HEK293 (cell line): ENCODE data around the gene CKS1B.
A peak's percentile ranks its signal among the peaks of the same experiment; 100 is the strongest.

ENCODE experiments used
- ELK4 ChIP-seq: IDR thresholded peaks from 2 replicates; pipeline ENCODE4 v1.6.1; 2011; ENCODE audit warnings: mild to moderate bottlenecking, low read depth, low read length, borderline replicate concordance
- GLIS2 ChIP-seq: fragments of 450-650 bp; formaldehyde crosslinking; IDR thresholded peaks from 2 replicates; pipeline ENCODE4 v1.5.1; 2016; ENCODE audit warnings: missing biosample characterization, missing genetic modification characterization
- HIC1 ChIP-seq: fragments of 450-650 bp; formaldehyde crosslinking; IDR thresholded peaks from 2 replicates; pipeline ENCODE4 v1.5.1; 2016; ENCODE audit warnings: missing biosample characterization, missing genetic modification characterization
- HOXC10 ChIP-seq: sonication (generic); formaldehyde crosslinking; IDR thresholded peaks from 2 replicates; pipeline ENCODE4 v1.8.1; 2023; ENCODE audit warnings: mild to moderate bottlenecking, missing genetic modification reagents
- REST ChIP-seq: fragments of 450-650 bp; formaldehyde crosslinking; IDR thresholded peaks from 2 replicates; pipeline ENCODE4 v1.5.1; 2016; ENCODE audit warnings: missing biosample characterization, missing genetic modification characterization
- SCRT2 ChIP-seq: fragments of 450-650 bp; formaldehyde crosslinking; IDR thresholded peaks from 2 replicates; pipeline ENCODE4 v1.5.1; 2016; ENCODE audit warnings: missing biosample characterization, missing genetic modification characterization
- ZBTB20 ChIP-seq: fragments of 450-650 bp; formaldehyde crosslinking; IDR thresholded peaks from 2 replicates; pipeline ENCODE4 v1.5.1; 2016; ENCODE audit warnings: missing biosample characterization, missing genetic modification characterization
- ZBTB48 ChIP-seq: fragments of 450-650 bp; formaldehyde crosslinking; IDR thresholded peaks from 2 replicates; pipeline ENCODE4 v1.5.1; 2016; ENCODE audit warnings: missing biosample characterization, missing genetic modification characterization
- ZFP37 ChIP-seq: fragments of 450-650 bp; formaldehyde crosslinking; IDR thresholded peaks from 2 replicates; pipeline ENCODE4 v1.5.1; 2016; ENCODE audit warnings: missing biosample characterization, missing genetic modification characterization
- ZIC2 ChIP-seq: fragments of 450-650 bp; formaldehyde crosslinking; IDR thresholded peaks from 2 replicates; pipeline ENCODE4 v1.5.1; 2016; ENCODE audit warnings: missing biosample characterization, missing genetic modification characterization
- ZNF148 ChIP-seq: fragments of 450-650 bp; formaldehyde crosslinking; IDR thresholded peaks from 2 replicates; pipeline ENCODE4 v1.5.0; 2017; ENCODE audit warnings: missing biosample characterization, missing genetic modification characterization, borderline replicate concordance
- ZNF174 ChIP-seq: fragments of 450-650 bp; formaldehyde crosslinking; IDR thresholded peaks from 2 replicates; pipeline ENCODE4 v1.5.0; 2017; ENCODE audit warnings: missing biosample characterization, mild to moderate bottlenecking, missing genetic modification characterization
- ZNF175 ChIP-seq: fragments of 450-650 bp; formaldehyde crosslinking; IDR thresholded peaks from 2 replicates; pipeline ENCODE4 v1.5.1; 2016; ENCODE audit warnings: missing biosample characterization, missing genetic modification characterization
- ZNF18 ChIP-seq: fragments of 450-650 bp; formaldehyde crosslinking; IDR thresholded peaks from 2 replicates; pipeline ENCODE4 v1.5.1; 2016; ENCODE audit warnings: missing biosample characterization, missing genetic modification characterization
- ZNF211 ChIP-seq: fragments of 450-650 bp; formaldehyde crosslinking; IDR thresholded peaks from 2 replicates; pipeline ENCODE4 v1.5.1; 2016; ENCODE audit warnings: low read depth, missing biosample characterization, missing genetic modification characterization
- ZNF248 ChIP-seq: fragments of 450-650 bp; formaldehyde crosslinking; IDR thresholded peaks from 2 replicates; pipeline ENCODE4 v1.5.1; 2017; ENCODE audit warnings: missing biosample characterization, missing genetic modification characterization
- ZNF37A ChIP-seq: fragments of 450-650 bp; IDR thresholded peaks from 2 replicates; pipeline ENCODE4 v1.5.1; 2018; ENCODE audit warnings: missing biosample characterization, missing genetic modification characterization
- ZNF514 ChIP-seq: fragments of 450-650 bp; formaldehyde crosslinking; IDR thresholded peaks from 2 replicates; pipeline ENCODE4 v1.5.1; 2016; ENCODE audit warnings: missing biosample characterization, missing genetic modification characterization
- ZNF596 ChIP-seq: fragments of 450-650 bp; IDR thresholded peaks from 2 replicates; pipeline ENCODE4 v1.5.0; 2018; ENCODE audit warnings: missing biosample characterization, mild to moderate bottlenecking, missing genetic modification characterization, moderate library complexity
- ZNF600 ChIP-seq: fragments of 450-650 bp; formaldehyde crosslinking; IDR thresholded peaks from 2 replicates; pipeline ENCODE4 v1.5.1; 2016; ENCODE audit warnings: missing biosample characterization, missing genetic modification characterization
- ZNF623 ChIP-seq: fragments of 450-650 bp; formaldehyde crosslinking; IDR thresholded peaks from 2 replicates; pipeline ENCODE4 v1.5.1; 2016; ENCODE audit warnings: missing biosample characterization, missing genetic modification characterization
- ZNF639 ChIP-seq: fragments of 450-650 bp; formaldehyde crosslinking; IDR thresholded peaks from 2 replicates; pipeline ENCODE4 v1.5.1; 2016; ENCODE audit warnings: missing biosample characterization, missing genetic modification characterization
- ZNF785 ChIP-seq: fragments of 450-650 bp; formaldehyde crosslinking; IDR thresholded peaks from 2 replicates; pipeline ENCODE4 v1.5.1; 2016; ENCODE audit warnings: missing biosample characterization, missing genetic modification characterization
- ZNF830 ChIP-seq: fragments of 450-650 bp; IDR thresholded peaks from 2 replicates; pipeline ENCODE4 v1.5.0; 2018; ENCODE audit warnings: missing biosample characterization, missing genetic modification characterization, low read depth, mild to moderate bottlenecking, moderate library complexity

CKS1B gene

GRCh38 chr1:155017041-155017945, 42.8 kb downstream of the CKS1B start (continued):
- TF ChIP-seq ZNF148 (tag by site-specific recombination) = no peak
- no peak for TF ChIP-seq ZNF623 (tag by site-specific recombination)
- no peak for TF ChIP-seq HOXC10
- peak; percentile 61 for TF ChIP-seq REST
- TF ChIP-seq ZNF248 (tag by site-specific recombination) = no peak
- no peak for TF ChIP-seq ZNF596 (tag by site-specific recombination)
- TF ChIP-seq ZNF830 (tag by site-specific recombination) = no peak
- no peak for TF ChIP-seq ELK4
- TF ChIP-seq HIC1 (tag by site-specific recombination) = peak; percentile 100
- no peak for TF ChIP-seq ZNF211 (tag by site-specific recombination)
- TF ChIP-seq ZBTB48 (tag by site-specific recombination) = peak; percentile 100
- peak; percentile 96 for TF ChIP-seq ZBTB20
- TF ChIP-seq ZNF37A (tag by site-specific recombination) = no peak
- TF ChIP-seq ZNF639 (tag by site-specific recombination) = peak; percentile 85
- TF ChIP-seq ZNF514 (tag by site-specific recombination) = no peak
- TF ChIP-seq SCRT2 = peak; percentile 64; the same call in 1 of the 2 replicates
- peak; percentile 98 for TF ChIP-seq GLIS2 (tag by site-specific recombination)
- no peak for TF ChIP-seq ZNF175 (tag by site-specific recombination)
- peak; percentile 100 for TF ChIP-seq ZNF600 (tag by site-specific recombination)
- peak; percentile 98 for TF ChIP-seq ZFP37 (tag by site-specific recombination)
- TF ChIP-seq ZNF18 (tag by site-specific recombination) = no peak; the same call in 1 of the 2 replicates
- no peak for TF ChIP-seq ZNF174
- TF ChIP-seq ZNF785 (tag by site-specific recombination) = peak; percentile 64
- TF ChIP-seq ZIC2 (tag by site-specific recombination) = peak; percentile 79
